AG09309 (cell line): ENCODE measurements around the gene SOCS1.

Experiments
- DNase-seq: peaks from one replicate; pipeline ENCODE4 v3.0.0-alpha.2; 2010; ENCODE audit warnings: low read depth
- H3K4me3 ChIP-seq: 2 replicates; pipeline ENCODE4 v1.5.1; 2011; ENCODE audit warnings: mild to moderate bottlenecking, low read depth, low read length, moderate library complexity; ENCODE audit not compliant: control insufficient read depth
- TF ChIP-seq, protein P1 (sequence below): IDR thresholded peaks from 2 replicates; pipeline ENCODE4 v1.5.1; 2011; ENCODE audit warnings: mild to moderate bottlenecking, low read depth, low read length, inconsistent platforms; ENCODE audit not compliant: insufficient read depth, control insufficient read depth; ENCODE audit errors: missing control alignments

SOCS1 gene

GRCh38 chr16:11212798-11213196, 43.2 kb downstream of the SOCS1 start:
- H3K4me3 ChIP-seq, result no peak overlapping the region
- TF ChIP-seq, protein P1, sequence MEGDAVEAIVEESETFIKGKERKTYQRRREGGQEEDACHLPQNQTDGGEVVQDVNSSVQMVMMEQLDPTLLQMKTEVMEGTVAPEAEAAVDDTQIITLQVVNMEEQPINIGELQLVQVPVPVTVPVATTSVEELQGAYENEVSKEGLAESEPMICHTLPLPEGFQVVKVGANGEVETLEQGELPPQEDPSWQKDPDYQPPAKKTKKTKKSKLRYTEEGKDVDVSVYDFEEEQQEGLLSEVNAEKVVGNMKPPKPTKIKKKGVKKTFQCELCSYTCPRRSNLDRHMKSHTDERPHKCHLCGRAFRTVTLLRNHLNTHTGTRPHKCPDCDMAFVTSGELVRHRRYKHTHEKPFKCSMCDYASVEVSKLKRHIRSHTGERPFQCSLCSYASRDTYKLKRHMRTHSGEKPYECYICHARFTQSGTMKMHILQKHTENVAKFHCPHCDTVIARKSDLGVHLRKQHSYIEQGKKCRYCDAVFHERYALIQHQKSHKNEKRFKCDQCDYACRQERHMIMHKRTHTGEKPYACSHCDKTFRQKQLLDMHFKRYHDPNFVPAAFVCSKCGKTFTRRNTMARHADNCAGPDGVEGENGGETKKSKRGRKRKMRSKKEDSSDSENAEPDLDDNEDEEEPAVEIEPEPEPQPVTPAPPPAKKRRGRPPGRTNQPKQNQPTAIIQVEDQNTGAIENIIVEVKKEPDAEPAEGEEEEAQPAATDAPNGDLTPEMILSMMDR, result no peak
- DNase-seq, result no peak

- H3K4me3 ChIP-seq, result no peak overlapping the region
- DNase-seq, result no peak
- TF ChIP-seq, protein P1, result no peak
Observed at GRCh38 chr16:11211977-11212797, 43.8 kb downstream of the SOCS1 start.

GRCh38 chr16:11211061-11211976, 44.7 kb downstream of the SOCS1 start:
- no peak for DNase-seq
- TF ChIP-seq, protein P1, result peak; percentile 15

DNA sequence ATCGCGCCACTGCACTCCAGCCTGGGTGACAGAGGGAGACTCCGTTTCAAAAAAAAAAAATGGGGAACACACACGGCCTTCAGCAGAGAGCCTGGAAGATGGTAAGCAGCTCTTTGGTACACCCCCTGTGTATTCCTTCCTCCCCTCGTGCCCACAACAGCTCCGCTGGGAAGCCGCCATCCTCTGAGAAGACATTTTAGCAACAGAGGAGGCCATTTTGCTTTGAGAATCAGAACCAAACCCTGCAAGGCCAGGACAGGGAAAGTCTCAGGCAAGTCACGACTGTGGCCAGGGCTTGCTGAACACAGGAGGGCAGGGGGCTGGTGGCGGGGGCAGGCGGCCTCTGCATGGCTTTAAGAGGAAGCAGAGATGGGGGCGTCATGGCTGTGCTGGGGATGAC, 45.7 kb downstream of the SOCS1 start:
- H3K4me3 ChIP-seq, result no peak overlapping the region
- TF ChIP-seq, protein P1, result no peak
- DNase-seq, result no peak

More at GRCh38 chr16:11211061-11211976, 44.7 kb downstream of the SOCS1 start:
- no peak overlapping the region for H3K4me3 ChIP-seq

DNA sequence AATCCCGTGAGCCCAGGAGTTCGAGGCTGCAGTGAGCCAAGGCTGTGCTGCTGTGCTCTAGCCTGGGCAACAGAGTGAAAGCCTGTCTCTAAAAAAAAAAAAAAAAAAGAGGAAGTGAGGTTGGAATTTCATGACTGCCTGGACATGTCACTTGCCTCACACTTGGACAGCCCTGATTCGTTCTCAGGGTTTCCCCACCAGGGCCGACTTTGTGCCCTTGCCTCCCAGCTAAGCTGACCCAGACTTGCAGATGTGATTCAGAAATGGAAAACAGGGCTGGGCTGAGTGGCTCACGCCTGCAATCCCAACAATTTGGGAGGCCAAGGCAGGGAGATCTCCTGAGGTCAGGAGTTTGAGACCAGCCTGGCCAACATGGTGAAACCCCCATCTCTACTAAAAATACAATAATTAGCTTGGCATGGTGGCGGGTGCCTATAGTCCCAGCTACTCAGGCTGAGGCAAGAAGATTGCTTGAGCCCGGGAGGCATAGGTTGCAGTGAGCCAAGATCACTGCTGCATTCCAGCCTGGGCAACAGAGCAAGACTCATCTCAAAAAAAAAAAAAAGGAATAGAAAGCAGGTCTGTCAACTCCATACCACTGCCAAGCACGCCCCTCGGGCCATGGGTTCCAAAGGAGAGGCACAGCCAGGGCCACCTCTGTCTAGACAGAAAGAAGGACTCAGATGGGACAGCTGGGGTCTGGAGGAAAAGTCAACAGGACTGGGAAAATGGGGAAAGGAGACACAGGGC, 46.9 kb downstream of the SOCS1 start:
- no peak for DNase-seq
- TF ChIP-seq, protein P1, result no peak

GRCh38 chr16:11207646-11208045, 48.4 kb downstream of the SOCS1 start:
- no peak for DNase-seq
- TF ChIP-seq, protein P1, result no peak
- H3K4me3 ChIP-seq, result no peak overlapping the region

More for the DNA sequence above, 46.9 kb downstream of the SOCS1 start:
- no peak overlapping the region for H3K4me3 ChIP-seq
